Spleen (tissue), 11 donors: ENCODE measurements around the gene PXDN. TPM values are rescaled to one million over a fixed set of nuclear protein-coding genes. Genes with fewer than 3 reads are reported as not detected.

Experiments
- DNase-seq: peaks from one replicate; pipeline ENCODE4 v3.0.0-alpha.2; 2020
- H3K27ac ChIP-seq, 8 donors: fragments of 200-600 bp; sonication (generic) in 7 of 8; 1 replicate in 4 of 8; 2 replicates in 4 of 8; pipeline versions ENCODE4 v1.5.0 to v1.8.0; 2016 to 2021; ENCODE audit warnings: inconsistent platforms in 4 of 8, mild to moderate bottlenecking in 4 of 8, moderate library complexity in 1 of 8
- H3K27me3 ChIP-seq, 7 donors: fragments of 200-600 bp; sonication (generic) in 6 of 7; replicated peaks in 1 of 7; 1 replicate in 4 of 7; 2 replicates in 3 of 7; pipeline versions ENCODE4 v1.5.0 to v1.8.0; 2016 to 2021; ENCODE audit warnings: inconsistent platforms in 3 of 7, mild to moderate bottlenecking in 1 of 7
- H3K36me3 ChIP-seq, 6 donors: fragments of 200-600 bp; sonication (generic) in 5 of 6; 1 replicate in 4 of 6; 2 replicates in 2 of 6; pipeline versions ENCODE4 v1.5.0 to v1.8.0; 2016 to 2021; ENCODE audit warnings: inconsistent platforms in 2 of 6
- H3K4me1 ChIP-seq, 6 donors: fragments of 200-600 bp; sonication (generic) in 5 of 6; 1 replicate in 3 of 6; 2 replicates in 3 of 6; pipeline versions ENCODE4 v1.5.0 to v1.8.0; 2016 to 2021; ENCODE audit warnings: inconsistent platforms in 3 of 6
- H3K4me3 ChIP-seq, 8 donors: fragments of 200-600 bp; sonication (generic) in 7 of 8; 1 replicate in 4 of 8; 2 replicates in 4 of 8; pipeline versions ENCODE4 v1.5.0 to v1.8.0; 2016 to 2021; ENCODE audit warnings: inconsistent platforms in 4 of 8, mild to moderate bottlenecking in 4 of 8, moderate library complexity in 2 of 8
- H3K9me3 ChIP-seq, 8 donors: fragments of 200-600 bp; sonication (generic) in 7 of 8; 1 replicate in 4 of 8; 2 replicates in 4 of 8; pipeline versions ENCODE4 v1.5.0 to v1.8.0; 2016 to 2021; ENCODE audit warnings: inconsistent platforms in 4 of 8
- CTCF ChIP-seq, 11 experiments: fragments of 200-600 bp in 7 of 11; fragments of 450-650 bp in 4 of 11; sonication (generic) in 4 of 11; IDR thresholded peaks in 8 of 11; conservative IDR thresholded peaks in 3 of 11; 1 replicate in 7 of 11; 2 replicates in 4 of 11; pipeline versions ENCODE4 v1.4.0 to v1.8.0; 2016 to 2021; ENCODE audit warnings: antibody characterized with exemption in 11 of 11, inconsistent platforms in 4 of 11, mild to moderate bottlenecking in 1 of 11
- POLR2A ChIP-seq, 3 donors: fragments of 450-650 bp; IDR thresholded peaks; one replicate each; pipeline ENCODE4 v1.5.1; 2017; ENCODE audit warnings: antibody characterized with exemption in 3 of 3, mild to moderate bottlenecking in 1 of 3
- POLR2AphosphoS5 ChIP-seq, 3 donors: sonication (generic); formaldehyde crosslinking; IDR thresholded peaks; one replicate each; pipeline ENCODE4 v1.5.1; 2017; ENCODE audit warnings: antibody characterized with exemption in 3 of 3
- WGBS, 5 donors: extraction: QIAGEN DNeasy Blood & Tissue Kit in 3 of 5; methylation state at CpG; one replicate each; pipeline versions ENCODE4 v1.1.5 to v1.1.7; 2013 to 2018; 5-methylcytosine and 5-hydroxymethylcytosine counted together
- intact Hi-C: fragments of 100-400 bp; cut with DNase I; formaldehyde crosslinking; loops from one replicate; pipeline ENCODE4 v1.15.0; 2023; ENCODE audit warnings: low total_unique reads
- polyA plus RNA-seq, 3 donors: library from polyadenylated mRNA; stranded (reverse); fragments of 200-250 nt; gene quantifications; one replicate each; pipeline ENCODE4 v1.2.1, GENCODE V29; 2013
- total RNA-seq, 7 donors: library from RNA; depleted of rRNA in 3 of 7; stranded (reverse); fragments of >200 nt in 3 of 7; fragmentation: NEBNext Ultra II Directional in 4 of 7; extraction: Animal tissue kit (Norgen Biotek cat#: 25700) in 4 of 7; gene quantifications; one replicate each; pipeline versions ENCODE4 v1.1.0 to v1.2.1, GENCODE V29; 2016 to 2021
- donor health status: healthy with polysubstance abuse.
- donor health status: DM: no; HTN: no; CAD: no; lungs with moderate emphysema.
- donor health status: DM: no; HTN: no; CAD: no.
- donor health status: Bipolar disorder and iron deficiency.
- donor health status: healthy.
- donor health status: DM: no; HTN: no; CAD: no.
- donor health status: DM: yes; HTN: yes; CAD: no.

Gene PXDN
- total and polyA plus RNA-seq, 10 donors, result 1.9 to 49.3 (median 30.8) TPM

GRCh38 chr2:1697601-1698000, 46.7 kb downstream of the PXDN start:
- no peak overlapping the region for H3K27ac ChIP-seq
- intact Hi-C loops, result no loop called here
- H3K4me3 ChIP-seq, result no peak overlapping the region
- H3K4me1 ChIP-seq, result peaks cover 0 to 16% (median 6%) of the 10 kb centered on the region in 6 donors
- H3K9me3 ChIP-seq, result peaks cover 0 to 16% (median 7%) of the 10 kb centered on the region in 8 donors
- TF ChIP-seq POLR2AphosphoS5 (IDR thresholded peaks at IDR 0.05) (no peak), CTCF (IDR thresholded peaks at IDR 0.05 in 8 of 11, conservative IDR thresholded peaks at IDR 0.05 in 3 of 11) (no peak), POLR2A (IDR thresholded peaks at IDR 0.05) (no peak)
- 81 to 95% (median 90%) methylated on average over 9 of the region's 9 CpGs for WGBS, 5 donors
- H3K36me3 ChIP-seq, result peaks cover 0 to under 1% (median 0%) of the 10 kb centered on the region in 6 donors
- DNase-seq, result no peak
- H3K27me3 ChIP-seq, result no peaks in the 10 kb centered on the region

- DNase-seq, result no peak
- peaks cover 0 to 9% (median 0%) of the 10 kb centered on the region in 6 donors for H3K36me3 ChIP-seq
- H3K9me3 ChIP-seq, result peaks cover 0 to 16% (median 7%) of the 10 kb centered on the region in 8 donors
- no peaks in the 10 kb centered on the region for H3K27me3 ChIP-seq
- intact Hi-C loops, result no loop called here
- no peak overlapping the region for H3K4me3 ChIP-seq
- TF ChIP-seq POLR2AphosphoS5 (IDR thresholded peaks at IDR 0.05), result no peak
- TF ChIP-seq CTCF (IDR thresholded peaks at IDR 0.05 in 8 of 11, conservative IDR thresholded peaks at IDR 0.05 in 3 of 11), result no peak
- TF ChIP-seq POLR2A (IDR thresholded peaks at IDR 0.05), result no peak
- H3K4me1 ChIP-seq, result peaks cover 0 to 16% (median 6%) of the 10 kb centered on the region in 6 donors
- WGBS, 5 donors, result 83 to 97% (median 90%) methylated on average over 3 of the region's 3 CpGs
- no peak overlapping the region for H3K27ac ChIP-seq
Measured at GRCh38 chr2:1696472-1696871, 47.8 kb downstream of the PXDN start.

GRCh38 chr2:1694371-1695271, 49.7 kb downstream of the PXDN start:
- Histone ChIP-seq H3K9me3 (peaks cover 0 to 16% (median 7%) of the 10 kb centered on the region in 8 donors), H3K27ac (no peak overlapping the region), H3K4me1 (peaks cover 0 to 16% (median 6%) of the 10 kb centered on the region in 6 donors), H3K36me3 (peaks cover 0 to 9% (median 0%) of the 10 kb centered on the region in 6 donors), H3K27me3 (no peaks in the 10 kb centered on the region), H3K4me3 (no peak overlapping the region)
- WGBS, 5 donors, result 85 to 91% (median 88%) methylated on average over 25 of the region's 25 CpGs
- TF ChIP-seq CTCF (IDR thresholded peaks at IDR 0.05 in 8 of 11, conservative IDR thresholded peaks at IDR 0.05 in 3 of 11) (no peak), POLR2AphosphoS5 (IDR thresholded peaks at IDR 0.05) (no peak), POLR2A (IDR thresholded peaks at IDR 0.05) (no peak)
- no peak for DNase-seq
- intact Hi-C loops, result no loop called here

GRCh38 chr2:1693723-1694122, 50.6 kb downstream of the PXDN start:
- peaks cover 0 to 16% (median 7%) of the 10 kb centered on the region in 8 donors for H3K9me3 ChIP-seq
- H3K27me3 ChIP-seq, result no peaks in the 10 kb centered on the region
- TF ChIP-seq CTCF (IDR thresholded peaks at IDR 0.05 in 8 of 11, conservative IDR thresholded peaks at IDR 0.05 in 3 of 11) (no peak), POLR2A (IDR thresholded peaks at IDR 0.05) (no peak), POLR2AphosphoS5 (IDR thresholded peaks at IDR 0.05) (no peak)
- intact Hi-C loops, result no loop called here
- H3K36me3 ChIP-seq, result peaks cover 0 to 9% (median 0%) of the 10 kb centered on the region in 6 donors
- no peak overlapping the region for H3K27ac ChIP-seq
- peaks cover 0 to 11% (median 6%) of the 10 kb centered on the region in 6 donors for H3K4me1 ChIP-seq
- DNase-seq, result no peak
- H3K4me3 ChIP-seq, result no peak overlapping the region
- WGBS, 5 donors, result 79 to 88% (median 86%) methylated on average over 9 of the region's 9 CpGs
